BE2C (cell line): Measurements from ENCODE around the gene ABLIM2.
"Not testable (repeated sequence)": the region's sequence is repeated elsewhere in the genome, so short reads cannot be mapped to it uniquely, and the experiment has no call there.

Source experiments
- DNase-seq: peaks from one replicate; pipeline ENCODE4 v3.0.0-alpha.2; 2020
- H3K27me3 ChIP-seq: fragments of 250-450 bp; sonication (Bioruptor Pico); 2 replicates; pipeline ENCODE4 v1.5.1; 2020; ENCODE audit warnings: mild to moderate bottlenecking
- H3K36me3 ChIP-seq: fragments of 250-450 bp; sonication (Bioruptor Pico); 2 replicates; pipeline ENCODE4 v1.5.1; 2020; ENCODE audit warnings: mild to moderate bottlenecking
- H3K4me1 ChIP-seq: fragments of 250-450 bp; sonication (Bioruptor Pico); 2 replicates; pipeline ENCODE4 v1.5.1; 2020
- H3K4me3 ChIP-seq: 2 replicates; pipeline ENCODE4 v1.5.1; 2011; ENCODE audit warnings: low read depth, low read length
- H3K9me3 ChIP-seq: fragments of 250-450 bp; sonication (Bioruptor Pico); 2 replicates; pipeline ENCODE4 v1.5.1; 2020
- TF ChIP-seq, protein P1 (sequence below): IDR thresholded peaks from 2 replicates; pipeline ENCODE4 v1.5.1; 2012; ENCODE audit warnings: mild to moderate bottlenecking, low read depth, low read length

Gene ABLIM2

DNA sequence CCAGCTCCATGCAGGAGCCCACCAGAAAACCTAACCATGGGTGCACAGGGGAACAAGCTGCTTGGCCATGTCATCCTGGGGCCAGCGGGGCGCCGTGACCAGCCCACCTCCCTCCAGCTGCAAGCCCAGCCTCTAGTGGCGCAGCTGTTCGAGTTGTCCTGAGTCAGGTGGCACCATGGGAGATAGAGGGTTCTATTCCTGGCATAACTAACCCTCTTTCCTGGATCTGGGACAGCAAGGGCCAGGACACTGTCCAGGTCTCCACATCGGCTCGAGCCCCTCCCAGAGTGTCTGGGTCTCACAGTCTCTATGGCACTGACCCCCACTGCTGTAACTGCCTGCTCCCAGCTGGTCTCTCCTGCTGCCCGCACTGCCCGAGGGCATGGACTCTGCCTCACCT is 16.7 kb downstream of the ABLIM2 start:
- H3K27me3 ChIP-seq, result no peaks in the 10 kb centered on the region
- H3K9me3 ChIP-seq, result no peaks in the 10 kb centered on the region; the same call in 1 of the 2 replicates
- no peaks in the 10 kb centered on the region for H3K36me3 ChIP-seq
- no peak overlapping the region for H3K4me3 ChIP-seq
- no peaks in the 10 kb centered on the region for H3K4me1 ChIP-seq
- TF ChIP-seq, protein P1, sequence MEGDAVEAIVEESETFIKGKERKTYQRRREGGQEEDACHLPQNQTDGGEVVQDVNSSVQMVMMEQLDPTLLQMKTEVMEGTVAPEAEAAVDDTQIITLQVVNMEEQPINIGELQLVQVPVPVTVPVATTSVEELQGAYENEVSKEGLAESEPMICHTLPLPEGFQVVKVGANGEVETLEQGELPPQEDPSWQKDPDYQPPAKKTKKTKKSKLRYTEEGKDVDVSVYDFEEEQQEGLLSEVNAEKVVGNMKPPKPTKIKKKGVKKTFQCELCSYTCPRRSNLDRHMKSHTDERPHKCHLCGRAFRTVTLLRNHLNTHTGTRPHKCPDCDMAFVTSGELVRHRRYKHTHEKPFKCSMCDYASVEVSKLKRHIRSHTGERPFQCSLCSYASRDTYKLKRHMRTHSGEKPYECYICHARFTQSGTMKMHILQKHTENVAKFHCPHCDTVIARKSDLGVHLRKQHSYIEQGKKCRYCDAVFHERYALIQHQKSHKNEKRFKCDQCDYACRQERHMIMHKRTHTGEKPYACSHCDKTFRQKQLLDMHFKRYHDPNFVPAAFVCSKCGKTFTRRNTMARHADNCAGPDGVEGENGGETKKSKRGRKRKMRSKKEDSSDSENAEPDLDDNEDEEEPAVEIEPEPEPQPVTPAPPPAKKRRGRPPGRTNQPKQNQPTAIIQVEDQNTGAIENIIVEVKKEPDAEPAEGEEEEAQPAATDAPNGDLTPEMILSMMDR, result no peak
- DNase-seq, result no peak

DNA sequence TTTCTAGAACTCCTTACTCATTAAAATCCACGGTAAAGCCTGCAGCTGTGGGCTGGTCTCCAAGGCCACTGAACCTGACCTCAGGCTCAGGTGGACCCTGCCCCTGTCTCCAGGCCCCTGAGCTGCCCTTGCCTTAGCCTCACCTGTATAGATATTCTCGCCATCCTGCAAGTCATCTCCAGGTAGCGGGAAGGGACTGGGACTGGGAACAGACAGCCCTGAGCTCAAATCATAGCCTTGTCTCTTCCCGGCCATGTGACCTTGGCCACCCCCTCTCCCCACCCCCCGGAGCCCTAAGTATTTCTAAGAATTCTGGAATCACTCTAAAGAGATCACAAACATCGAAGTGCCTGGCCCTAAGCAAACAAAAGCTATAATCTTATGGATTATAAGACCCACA is 17.7 kb downstream of the ABLIM2 start:
- no peaks in the 10 kb centered on the region for H3K4me1 ChIP-seq
- H3K4me3 ChIP-seq, result no peak overlapping the region
- no peaks in the 10 kb centered on the region for H3K36me3 ChIP-seq
- DNase-seq, result no peak
- H3K9me3 ChIP-seq, result no peaks in the 10 kb centered on the region; the same call in 1 of the 2 replicates
- TF ChIP-seq, protein P1, result no peak
- H3K27me3 ChIP-seq, result no peaks in the 10 kb centered on the region

DNA sequence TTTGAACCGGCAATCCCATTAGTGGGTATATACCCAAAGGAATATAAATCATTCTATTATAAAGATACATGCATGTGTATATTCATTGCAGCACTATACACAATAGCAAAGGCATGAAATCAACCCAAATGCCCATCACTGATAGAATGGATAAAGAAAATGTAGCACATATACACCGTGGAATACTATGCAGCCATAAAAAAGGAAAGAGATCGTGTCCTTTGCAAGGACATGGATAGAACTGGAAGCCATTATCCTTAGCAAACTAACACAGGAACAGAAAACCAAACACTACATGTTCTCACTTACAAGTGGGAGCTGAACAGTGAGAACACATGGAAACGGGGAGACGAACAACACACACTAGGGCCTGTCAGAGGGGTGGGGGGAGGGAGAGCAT is 18.9 kb downstream of the ABLIM2 start:
- H3K27me3 ChIP-seq, H3K9me3 ChIP-seq, H3K4me1 ChIP-seq, DNase-seq, H3K4me3 ChIP-seq, H3K36me3 ChIP-seq: not testable (repeated sequence)

DNA sequence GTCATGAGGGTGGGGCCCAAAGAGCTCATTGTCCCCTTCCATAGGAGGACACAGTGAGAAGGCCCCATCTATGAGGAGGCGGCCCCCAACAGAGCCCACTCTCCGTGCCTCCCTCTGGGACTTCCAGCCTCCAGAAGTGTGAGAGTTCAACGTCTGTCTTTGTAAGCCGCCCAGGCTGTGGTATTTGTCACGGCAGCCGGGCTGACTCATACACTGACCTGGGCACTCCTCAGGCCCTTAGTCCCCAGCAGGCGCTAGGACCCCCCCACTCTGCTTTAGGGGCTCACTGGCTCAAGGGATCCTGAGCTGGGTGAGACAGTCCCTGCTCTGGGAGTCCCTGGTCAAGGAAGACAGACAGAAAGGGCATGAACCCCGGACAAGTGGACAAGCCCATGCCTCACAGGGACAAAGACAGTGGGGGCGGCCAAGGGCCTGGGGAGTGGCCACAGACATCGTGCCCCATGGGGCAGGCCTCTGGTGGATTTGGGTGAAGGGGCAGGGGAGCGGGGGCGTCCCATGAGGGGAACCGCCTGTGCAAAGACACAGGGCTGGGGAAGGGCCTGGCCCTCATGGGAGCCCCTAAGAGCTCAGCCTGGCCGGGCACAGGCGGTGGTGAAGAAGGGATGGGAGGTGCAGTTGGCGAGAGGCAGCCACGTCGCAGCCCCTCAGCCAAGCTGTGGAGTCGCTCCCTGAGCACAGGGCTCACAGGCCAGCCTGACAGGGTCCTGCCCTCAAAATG is 21.5 kb downstream of the ABLIM2 start:
- no peaks in the 10 kb centered on the region; the same call in 1 of the 2 replicates for H3K9me3 ChIP-seq
- H3K36me3 ChIP-seq, result no peaks in the 10 kb centered on the region
- H3K27me3 ChIP-seq, result no peaks in the 10 kb centered on the region
- DNase-seq, result no peak
- no peaks in the 10 kb centered on the region for H3K4me1 ChIP-seq
- H3K4me3 ChIP-seq, result no peak overlapping the region
- TF ChIP-seq, protein P1, result no peak

DNA sequence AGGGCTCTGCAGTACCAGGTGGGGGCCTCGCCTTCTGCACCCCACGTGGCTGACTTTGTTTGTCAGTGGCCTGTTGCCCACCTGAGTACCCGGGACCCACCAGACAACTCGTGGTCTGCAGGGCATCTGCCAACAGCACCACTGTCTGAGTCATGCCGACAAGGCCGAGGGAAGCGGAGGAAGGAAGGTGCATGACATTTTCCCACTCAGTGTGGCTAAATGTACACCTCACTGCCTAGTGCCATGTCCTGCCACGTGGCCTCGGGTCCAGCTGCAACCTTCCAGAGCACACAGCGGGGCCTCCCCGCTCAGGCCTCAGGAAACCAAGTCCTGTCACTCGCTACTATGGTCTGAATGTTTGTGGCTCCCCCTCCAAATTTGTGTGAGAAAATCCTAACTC is 22.1 kb downstream of the ABLIM2 start:
- no peak overlapping the region for H3K4me3 ChIP-seq
- no peaks in the 10 kb centered on the region for H3K36me3 ChIP-seq
- no peaks in the 10 kb centered on the region; the same call in 1 of the 2 replicates for H3K9me3 ChIP-seq
- TF ChIP-seq, protein P1, result no peak
- no peaks in the 10 kb centered on the region for H3K27me3 ChIP-seq
- DNase-seq, result no peak
- H3K4me1 ChIP-seq, result no peaks in the 10 kb centered on the region

DNA sequence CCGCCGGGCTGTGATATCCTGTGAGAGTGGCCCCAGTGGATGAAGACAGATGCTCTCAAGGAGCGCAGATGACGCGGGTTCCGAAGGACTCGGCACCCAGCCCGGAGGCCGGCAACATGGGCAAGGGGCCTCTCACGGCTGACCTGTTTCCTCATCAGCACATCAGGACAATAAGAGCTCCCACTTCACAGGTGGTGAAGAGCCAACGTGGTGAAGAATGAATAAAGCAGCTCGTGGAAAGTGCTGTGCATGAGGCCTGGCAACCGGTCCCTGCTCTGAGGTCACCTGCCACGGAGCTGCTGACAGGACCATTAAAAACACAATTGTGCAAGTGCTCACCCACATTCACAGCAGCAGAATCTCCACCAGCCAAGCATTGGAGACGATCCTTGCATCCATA is 22.9 kb downstream of the ABLIM2 start:
- no peaks in the 10 kb centered on the region; the same call in 1 of the 2 replicates for H3K4me1 ChIP-seq
- TF ChIP-seq, protein P1, result no peak
- H3K9me3 ChIP-seq, result no peaks in the 10 kb centered on the region; the same call in 1 of the 2 replicates
- no peak overlapping the region for H3K4me3 ChIP-seq
- H3K27me3 ChIP-seq, result no peaks in the 10 kb centered on the region
- no peak for DNase-seq
- H3K36me3 ChIP-seq, result no peaks in the 10 kb centered on the region
